GM12872 (cell line): ENCODE measurements around the gene STX3.

ENCODE experiments used
- TF ChIP-seq, protein P1 (sequence below): IDR thresholded peaks from 3 replicates; pipeline ENCODE4 v1.5.1; 2011; ENCODE audit warnings: low read depth, mild to moderate bottlenecking, low read length, moderate library complexity; ENCODE audit not compliant: insufficient read depth

The STX3 gene

DNA sequence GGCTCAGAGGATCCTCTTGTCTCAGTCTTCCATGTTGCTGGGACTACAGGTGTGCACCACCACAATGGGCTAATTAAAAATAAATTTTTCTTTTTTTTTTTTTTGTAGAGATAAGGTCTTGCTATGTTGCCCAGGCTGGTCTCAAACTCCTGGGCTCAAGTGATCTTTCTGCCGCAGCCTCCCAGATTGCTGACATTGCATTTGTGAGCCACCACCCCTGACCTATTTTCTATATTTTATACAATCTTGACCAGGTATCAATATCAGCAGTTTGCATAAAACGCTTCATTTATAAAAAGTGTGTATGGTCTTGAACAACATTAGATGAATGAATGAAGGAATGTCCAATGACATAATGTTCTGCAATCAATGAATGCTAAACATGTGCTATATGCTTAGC, 9.1 kb upstream of the STX3 start:
- TF ChIP-seq, protein P1, sequence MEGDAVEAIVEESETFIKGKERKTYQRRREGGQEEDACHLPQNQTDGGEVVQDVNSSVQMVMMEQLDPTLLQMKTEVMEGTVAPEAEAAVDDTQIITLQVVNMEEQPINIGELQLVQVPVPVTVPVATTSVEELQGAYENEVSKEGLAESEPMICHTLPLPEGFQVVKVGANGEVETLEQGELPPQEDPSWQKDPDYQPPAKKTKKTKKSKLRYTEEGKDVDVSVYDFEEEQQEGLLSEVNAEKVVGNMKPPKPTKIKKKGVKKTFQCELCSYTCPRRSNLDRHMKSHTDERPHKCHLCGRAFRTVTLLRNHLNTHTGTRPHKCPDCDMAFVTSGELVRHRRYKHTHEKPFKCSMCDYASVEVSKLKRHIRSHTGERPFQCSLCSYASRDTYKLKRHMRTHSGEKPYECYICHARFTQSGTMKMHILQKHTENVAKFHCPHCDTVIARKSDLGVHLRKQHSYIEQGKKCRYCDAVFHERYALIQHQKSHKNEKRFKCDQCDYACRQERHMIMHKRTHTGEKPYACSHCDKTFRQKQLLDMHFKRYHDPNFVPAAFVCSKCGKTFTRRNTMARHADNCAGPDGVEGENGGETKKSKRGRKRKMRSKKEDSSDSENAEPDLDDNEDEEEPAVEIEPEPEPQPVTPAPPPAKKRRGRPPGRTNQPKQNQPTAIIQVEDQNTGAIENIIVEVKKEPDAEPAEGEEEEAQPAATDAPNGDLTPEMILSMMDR, result no peak

DNA sequence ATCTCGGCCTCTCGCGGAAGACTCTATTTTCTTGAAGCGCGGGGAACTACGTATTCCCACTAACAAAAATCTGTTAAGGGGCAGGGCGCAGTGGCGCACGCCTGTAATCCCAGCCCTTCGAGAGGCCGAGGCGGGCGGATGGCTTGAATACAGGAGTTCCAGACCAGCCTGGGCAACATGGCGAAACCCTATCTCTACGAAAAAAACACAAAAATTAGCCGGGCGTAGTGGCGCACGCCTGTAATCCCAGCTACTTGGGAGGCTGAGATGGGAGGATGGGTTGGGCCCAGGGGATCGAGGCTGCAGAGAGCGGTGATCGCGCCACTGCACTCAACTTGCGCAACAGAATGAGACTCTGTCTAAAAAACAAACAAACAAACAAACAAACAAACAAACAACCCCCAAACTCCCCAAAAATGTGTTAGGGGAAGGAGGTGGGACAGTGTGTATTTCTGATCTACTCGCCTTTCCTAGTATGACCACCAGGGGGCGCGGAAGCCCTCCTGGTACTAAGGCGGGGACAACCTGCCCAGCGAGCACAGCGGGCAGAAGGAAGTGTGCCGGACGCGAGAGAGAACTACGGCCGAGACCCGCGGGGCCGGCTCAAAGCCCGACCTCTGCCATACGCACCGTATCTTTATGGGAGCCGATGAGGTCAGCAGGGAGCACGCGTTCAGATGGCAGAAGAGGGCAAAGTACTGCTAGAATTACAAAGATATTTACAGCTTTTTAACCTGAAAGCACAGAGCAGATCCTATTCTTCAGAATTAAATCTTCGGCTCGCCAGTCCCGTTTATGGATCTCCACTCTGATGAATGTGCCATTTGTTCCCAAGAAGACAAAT, 1.3 kb upstream of the STX3 start:
- TF ChIP-seq, protein P1, result peak; percentile 90

DNA sequence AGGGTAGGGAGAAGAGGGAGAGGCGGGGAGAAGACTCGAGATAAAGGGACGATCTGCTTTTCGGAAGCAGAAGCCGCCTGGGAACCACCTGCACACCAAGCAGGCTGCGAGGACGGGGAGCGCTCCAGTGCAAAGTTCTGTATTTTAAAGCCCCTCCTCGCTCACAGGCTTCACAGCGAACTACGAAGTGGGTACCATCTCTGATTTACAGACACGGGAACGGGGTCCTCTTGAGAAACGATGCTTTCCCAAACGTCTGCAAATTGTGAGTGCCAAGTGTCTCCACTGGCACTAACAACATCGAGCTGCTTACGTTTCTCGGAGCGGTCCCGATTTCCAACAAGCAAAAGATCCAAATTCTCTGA, 700 bp upstream of the STX3 start:
- TF ChIP-seq, protein P1, result no peak

DNA sequence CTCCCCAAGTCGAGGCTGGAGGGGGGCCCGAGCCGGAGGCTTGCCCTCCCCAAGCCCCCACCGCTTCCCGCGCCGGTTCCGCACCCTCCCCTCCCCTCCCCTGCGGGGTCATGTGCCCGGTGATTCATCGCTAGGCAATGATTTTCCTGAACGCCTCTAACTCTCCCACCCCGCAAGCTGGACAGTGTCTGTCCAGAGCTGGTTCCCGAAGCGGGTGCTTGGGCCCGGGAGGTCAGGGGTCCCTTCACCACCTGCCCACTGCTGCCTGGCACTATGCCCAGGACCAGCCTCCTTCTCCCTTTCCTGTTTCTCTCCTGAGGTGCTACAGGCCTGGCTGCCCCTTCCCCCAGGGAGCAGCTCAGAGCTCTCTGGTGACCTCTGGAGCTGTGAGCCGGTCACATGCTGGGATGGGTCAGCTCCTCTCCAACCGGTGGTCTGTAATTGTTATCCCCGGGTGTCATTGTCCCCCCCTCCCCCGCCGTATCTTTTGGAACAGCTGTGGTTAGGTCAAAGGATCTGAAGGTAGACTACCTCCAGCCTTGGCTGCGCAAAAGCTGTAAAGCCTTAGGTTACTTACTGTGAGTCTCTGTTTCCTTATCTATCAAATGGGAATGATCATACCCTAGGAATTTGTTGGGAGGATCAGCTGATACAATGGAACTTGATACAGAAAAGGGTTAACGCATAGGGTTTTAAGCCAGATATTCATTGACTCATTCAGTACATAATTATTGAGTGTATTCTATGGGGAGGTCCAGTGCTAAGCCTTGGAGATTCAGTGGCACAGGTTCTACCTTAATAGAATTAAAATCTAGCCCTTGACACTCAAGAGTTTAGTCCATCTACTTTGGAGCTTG, 753 bp downstream of the STX3 start:
- TF ChIP-seq, protein P1, result no peak

DNA sequence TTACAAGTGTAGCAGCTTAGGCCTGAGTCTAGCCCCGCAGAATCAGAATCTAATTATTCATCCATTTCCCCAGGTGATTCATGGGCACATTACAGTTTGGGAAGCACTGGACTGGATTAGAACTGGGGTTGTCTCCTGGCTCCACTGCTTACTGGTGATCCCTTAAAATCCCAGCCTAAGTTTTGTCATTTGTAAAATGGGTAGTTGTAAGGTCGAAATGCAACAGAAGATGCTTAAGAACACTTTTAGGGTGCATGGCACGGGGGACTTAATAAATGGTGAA, 1.3 kb downstream of the STX3 start:
- TF ChIP-seq, protein P1, result no peak

DNA sequence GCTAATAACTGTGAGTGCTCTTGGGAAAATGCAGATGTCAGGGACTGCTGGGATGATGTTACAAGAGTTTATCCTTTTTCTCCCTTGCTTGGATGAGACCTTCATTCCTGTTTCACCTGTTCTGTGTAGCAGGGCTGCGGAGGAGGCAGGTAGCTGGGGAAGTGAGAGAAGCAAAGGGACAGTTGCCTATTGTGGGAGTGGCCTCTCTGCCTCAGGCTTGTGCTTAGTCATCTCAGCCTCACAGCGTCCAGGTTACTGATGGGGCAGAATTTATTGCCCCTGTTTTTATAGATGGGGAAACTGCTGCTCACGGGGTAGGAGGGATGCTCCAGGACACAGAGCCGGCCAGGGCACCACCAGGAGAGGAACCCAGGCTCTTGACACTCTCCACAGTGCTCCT, 1.7 kb downstream of the STX3 start:
- TF ChIP-seq, protein P1, result no peak

DNA sequence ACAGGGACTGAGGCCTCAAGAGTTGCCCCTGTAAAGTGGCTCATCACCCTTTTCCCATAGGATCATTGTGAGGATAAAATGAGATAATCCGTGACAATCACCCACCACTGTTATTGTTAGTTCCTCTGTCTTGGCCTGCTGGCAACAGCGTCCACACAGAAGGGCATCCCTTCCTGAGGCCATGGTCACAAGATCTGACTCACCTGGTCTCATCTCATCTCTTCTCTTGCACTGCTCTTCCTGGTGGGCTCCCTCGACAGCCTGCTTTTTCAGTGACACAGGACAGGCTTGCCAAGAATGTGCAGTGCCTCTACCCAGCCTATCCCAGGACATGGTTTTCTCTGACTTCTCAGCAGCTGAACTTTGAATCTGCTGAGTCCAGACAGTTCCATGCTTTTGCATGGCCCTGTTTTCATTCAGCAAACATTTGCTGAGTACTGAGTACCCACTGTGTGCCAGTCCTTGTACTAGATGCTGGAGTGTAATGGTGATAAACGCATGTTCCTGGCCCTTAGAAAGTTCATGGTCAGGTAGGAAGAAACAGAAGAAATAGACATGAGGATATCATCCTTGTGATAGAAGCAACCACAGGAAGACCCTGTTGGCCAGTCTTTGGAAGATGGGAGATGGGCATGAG, 3.3 kb downstream of the STX3 start:
- TF ChIP-seq, protein P1, result no peak
